ENCODE results near the gene AMOTL2. TPM values are rescaled to one million over a fixed set of nuclear protein-coding genes. Genes with fewer than 3 reads are reported as not detected.

The AMOTL2 gene
- total RNA-seq, 2 donors from 2014 or later: 65.1 to 71.5 TPM

GRCh38 chr3:134320749-134321148 lies 53.5 kb downstream of the AMOTL2 start:
- no peaks in the 10 kb centered on the region for H3K9me3 ChIP-seq
- intact Hi-C loops (cut with DNase I): no loop called here
- no peak for TF ChIP-seq POLR2A (IDR thresholded peaks at IDR 0.05)
- TF ChIP-seq CTCF (IDR thresholded peaks at IDR 0.05): no peak
- H3K4me1 ChIP-seq: peaks cover 13% of the 10 kb centered on the region
- no peaks in the 10 kb centered on the region for H3K27me3 ChIP-seq
- ATAC-seq (no peak), DNase-seq (no peak)
- no peak overlapping the region for H3K27ac ChIP-seq
- no peak overlapping the region for H3K4me3 ChIP-seq
- WGBS, 2 donors: 84 to 93% methylated on average over 6 of the region's 6 CpGs
- no peaks in the 10 kb centered on the region for H3K36me3 ChIP-seq (replicated peaks in 1 of 2; ENCODE audit: insufficient read depth in 1 of 2, low read depth in 2 of 2)

- intact Hi-C loops (cut with DNase I): loop anchor here (5.0 kb wide), 1 partner anchor 47 kb away; no protein-coding TSS in a partner anchor
Observed at GRCh38 chr3:134319931-134320330, 54.3 kb downstream of the AMOTL2 start.

GRCh38 chr3:134318166-134318565 lies 56.1 kb downstream of the AMOTL2 start:
- Histone ChIP-seq H3K9me3 (no peaks in the 10 kb centered on the region), H3K27me3 (no peaks in the 10 kb centered on the region), H3K27ac (no peak overlapping the region), H3K36me3 (replicated peaks in 1 of 2; ENCODE audit: insufficient read depth in 1 of 2, low read depth in 2 of 2) (no peaks in the 10 kb centered on the region), H3K4me3 (no peak overlapping the region), H3K4me1 (peaks cover 30% of the 10 kb centered on the region)
- intact Hi-C loops (cut with DNase I): loop anchor here (5.0 kb wide), 1 partner anchor 49 kb away; no protein-coding TSS in a partner anchor
- no peak for TF ChIP-seq CTCF (IDR thresholded peaks at IDR 0.05)
- no peak for TF ChIP-seq POLR2A (IDR thresholded peaks at IDR 0.05)
- ATAC-seq (no peak), DNase-seq (no peak)
- WGBS, 2 donors: 82 to 93% methylated on average over 2 of the region's 2 CpGs

More at GRCh38 chr3:134319931-134320330, 54.3 kb downstream of the AMOTL2 start:
- ATAC-seq (no peak), DNase-seq (no peak)
- Histone ChIP-seq H3K27ac (no peak overlapping the region), H3K4me1 (peaks cover 15% of the 10 kb centered on the region), H3K4me3 (no peak overlapping the region), H3K36me3 (replicated peaks in 1 of 2; ENCODE audit: insufficient read depth in 1 of 2, low read depth in 2 of 2) (no peaks in the 10 kb centered on the region), H3K27me3 (no peaks in the 10 kb centered on the region), H3K9me3 (no peaks in the 10 kb centered on the region)
- 91 to 99% methylated on average over 2 of the region's 2 CpGs for WGBS, 2 donors
- TF ChIP-seq CTCF (IDR thresholded peaks at IDR 0.05): no peak

- Histone ChIP-seq H3K27me3 (no peaks in the 10 kb centered on the region), H3K36me3 (replicated peaks in 1 of 2; ENCODE audit: insufficient read depth in 1 of 2, low read depth in 2 of 2) (no peaks in the 10 kb centered on the region), H3K4me3 (no peak overlapping the region), H3K4me1 (peaks cover 32% of the 10 kb centered on the region), H3K9me3 (no peaks in the 10 kb centered on the region), H3K27ac (no peak overlapping the region)
- TF ChIP-seq POLR2A (IDR thresholded peaks at IDR 0.05) (no peak), CTCF (IDR thresholded peaks at IDR 0.05) (no peak)
- intact Hi-C loops (cut with DNase I): loop anchor here (5.0 kb wide), 1 partner anchor 50 kb away; no protein-coding TSS in a partner anchor
- 93 to 94% methylated on average over 6 of the region's 6 CpGs for WGBS, 2 donors
- ATAC-seq: no peak
- DNase-seq: no peak
Observed at GRCh38 chr3:134317106-134317947, 56.9 kb downstream of the AMOTL2 start.
